A172 (cell line): ENCODE measurements around the gene ACTRT2. TPM values are rescaled to one million over a fixed set of nuclear protein-coding genes. Genes with fewer than 3 reads are reported as not detected.

Experiments used
- DNase-seq: peaks from one replicate; pipeline ENCODE4 v3.0.0-alpha.2; 2015; ENCODE audit warnings: low spot score
- total RNA-seq: library from RNA; depleted of rRNA; stranded (reverse); fragments of >200 nt; shearing (Covaris generic); gene quantifications from 2 replicates; pipeline ENCODE4 v1.2.3, GENCODE V29; 2014

The ACTRT2 gene
- total RNA-seq, 1 experiment from 2014 or later, result not detected

DNA sequence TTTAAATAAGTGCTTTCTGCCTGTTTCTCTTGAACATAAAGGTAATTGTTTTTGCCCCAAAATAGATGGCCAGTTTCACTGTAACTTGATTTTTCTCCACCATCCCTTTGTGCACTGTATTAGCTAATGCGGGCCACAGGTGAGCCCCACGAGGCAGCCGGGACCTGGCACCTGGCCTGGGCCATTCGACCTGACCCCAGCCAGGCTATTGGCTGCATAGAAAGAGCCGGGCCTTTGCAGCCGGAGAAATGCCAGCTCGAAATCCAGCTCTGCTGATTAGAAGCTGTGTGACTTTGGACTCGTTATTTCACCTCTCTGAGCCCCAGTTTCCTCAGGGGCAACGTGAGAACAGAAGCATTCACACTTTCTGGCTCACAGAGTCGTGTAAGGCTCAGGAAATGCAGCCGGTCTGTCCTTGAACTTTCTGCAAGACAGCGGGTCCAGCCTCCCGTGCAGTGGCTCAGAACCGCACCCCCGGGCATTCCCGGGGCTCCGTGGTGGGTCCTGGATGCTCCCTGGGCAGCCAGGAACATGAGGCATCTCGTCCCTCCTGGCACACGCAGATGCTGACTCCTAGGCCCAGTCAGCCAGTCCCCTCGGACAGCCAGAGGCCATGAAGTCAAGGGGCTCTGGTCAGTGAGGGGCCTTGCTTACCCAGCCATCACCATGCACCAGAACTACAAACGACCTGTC is 37.4 kb upstream of the ACTRT2 start:
- no peak for DNase-seq

DNA sequence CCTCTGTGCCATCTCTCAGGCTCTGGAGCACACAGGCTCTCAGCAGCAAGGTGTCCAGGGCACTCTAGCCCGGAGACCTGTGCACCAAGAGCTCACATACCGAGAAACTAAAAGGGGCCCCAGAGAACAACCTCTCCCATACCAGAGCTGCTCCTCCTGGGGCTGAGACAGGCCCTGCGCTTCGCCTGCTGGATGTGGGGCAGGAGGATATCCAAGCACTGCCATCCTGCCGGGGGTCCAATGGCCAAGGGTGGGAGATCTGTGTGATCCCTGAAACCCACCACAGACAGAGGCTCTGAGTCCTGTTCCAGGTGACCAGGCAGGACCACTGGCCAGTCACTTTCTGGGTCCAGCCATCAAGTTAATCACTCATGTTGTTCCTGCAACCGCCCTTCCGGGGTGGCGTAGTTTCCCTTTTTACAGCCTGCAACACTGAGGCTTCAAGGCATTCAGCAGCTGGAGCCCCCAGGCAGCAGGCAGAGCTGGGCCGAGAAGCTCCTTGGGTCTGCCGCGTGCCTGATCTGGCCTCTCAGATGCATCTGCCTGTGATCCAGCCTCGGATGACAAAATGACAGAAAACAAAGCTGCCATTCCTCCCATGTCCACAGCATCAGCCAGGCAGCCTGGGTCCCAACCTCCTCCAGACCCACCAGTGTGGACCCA is 36.7 kb upstream of the ACTRT2 start:
- no peak for DNase-seq

DNA sequence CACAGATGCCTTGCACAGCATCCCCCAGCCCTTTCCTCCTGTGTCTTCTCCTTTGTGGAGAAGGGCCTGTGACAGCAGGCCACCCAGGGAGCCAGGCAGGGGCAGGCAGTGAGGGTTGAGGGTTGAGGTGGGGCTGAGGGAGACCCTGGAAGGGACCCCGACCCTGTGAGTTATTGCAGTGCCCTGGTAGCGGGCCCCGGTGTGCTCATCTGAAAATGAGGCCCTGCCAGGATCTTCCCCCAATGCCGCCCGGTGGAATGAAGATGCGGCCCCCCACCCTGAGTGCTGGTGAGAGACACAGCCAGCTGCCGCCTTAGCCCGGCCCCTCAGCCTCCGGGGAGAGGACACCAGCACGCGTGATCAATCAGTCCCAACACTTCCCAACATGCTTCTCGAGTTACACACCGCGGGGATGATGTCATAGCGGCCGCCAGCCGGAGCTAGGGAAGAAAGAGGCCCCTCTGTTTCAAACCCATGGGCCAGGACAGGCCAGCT is 36.2 kb upstream of the ACTRT2 start:
- DNase-seq, result no peak

DNA sequence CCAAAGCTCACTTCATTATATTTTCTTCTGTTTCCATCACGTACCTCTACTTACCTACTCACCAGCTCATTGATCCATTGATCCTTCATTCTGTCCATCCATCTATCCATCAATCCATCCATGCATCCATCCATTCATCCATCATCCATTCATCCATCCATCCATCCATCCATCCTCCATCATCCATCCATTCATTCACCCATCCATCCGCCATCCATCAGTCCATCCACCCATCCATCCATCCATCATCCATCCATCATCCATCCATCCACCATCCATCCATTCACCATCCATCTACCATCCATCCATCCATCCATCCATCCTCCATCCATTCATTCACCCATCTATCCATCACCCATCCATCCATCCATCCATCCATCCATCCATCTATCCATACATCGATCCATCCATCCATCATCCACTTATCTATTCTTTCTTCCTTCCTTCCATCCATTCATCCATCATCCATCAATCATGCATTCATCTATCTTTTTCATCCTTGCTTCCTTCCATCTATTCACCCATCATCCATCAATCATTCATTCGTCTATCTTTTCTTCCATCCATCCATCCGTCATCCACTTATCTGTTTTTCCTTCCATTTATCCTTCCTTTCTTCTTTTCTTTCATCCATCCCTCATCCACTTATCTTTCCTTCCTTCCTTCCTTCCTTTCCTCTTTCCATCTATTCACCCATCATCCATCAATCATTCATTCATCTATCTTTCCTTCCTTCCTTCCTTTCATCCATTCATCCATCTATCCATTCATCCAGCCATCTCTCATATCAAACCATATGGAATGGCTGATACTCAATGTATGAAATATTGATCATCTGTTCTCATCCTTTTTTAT is 35.3 kb upstream of the ACTRT2 start:
- no peak for DNase-seq

DNA sequence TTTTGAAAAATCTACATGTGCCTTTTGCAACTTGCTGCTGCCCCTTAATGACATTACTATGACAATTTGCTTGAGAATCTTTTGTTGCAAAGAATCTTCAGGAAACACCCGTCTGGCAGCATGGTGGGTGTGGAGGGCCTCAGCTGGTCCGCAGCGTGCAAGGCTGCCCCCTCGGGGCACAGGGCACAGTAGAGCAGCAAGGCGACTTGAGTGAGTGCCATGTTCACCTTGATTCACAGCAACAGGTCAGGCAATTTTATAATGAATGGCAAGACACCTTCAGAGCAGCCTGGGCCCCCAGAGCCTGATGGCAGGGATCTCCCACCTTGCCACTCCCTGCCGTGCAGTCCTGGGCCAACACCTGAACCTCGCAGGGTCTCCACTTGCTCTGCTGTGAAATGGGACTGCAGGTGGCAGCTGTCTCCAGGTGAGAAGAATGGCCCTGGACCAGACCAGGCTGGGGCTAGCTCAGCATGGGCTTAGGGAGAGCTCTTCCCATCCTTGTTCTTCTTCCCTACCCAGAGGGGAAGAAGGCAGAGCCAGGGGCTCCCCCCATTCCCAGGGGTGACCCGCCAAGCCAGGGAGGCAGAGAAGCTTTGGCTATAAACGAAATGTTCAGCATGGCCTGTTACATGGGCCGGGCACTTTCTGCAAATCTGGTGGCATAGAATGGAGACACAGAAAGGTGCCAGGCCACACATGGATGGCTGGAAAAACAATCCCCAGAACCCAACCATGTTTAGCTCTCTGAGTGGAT is 34.5 kb upstream of the ACTRT2 start:
- no peak for DNase-seq

DNA sequence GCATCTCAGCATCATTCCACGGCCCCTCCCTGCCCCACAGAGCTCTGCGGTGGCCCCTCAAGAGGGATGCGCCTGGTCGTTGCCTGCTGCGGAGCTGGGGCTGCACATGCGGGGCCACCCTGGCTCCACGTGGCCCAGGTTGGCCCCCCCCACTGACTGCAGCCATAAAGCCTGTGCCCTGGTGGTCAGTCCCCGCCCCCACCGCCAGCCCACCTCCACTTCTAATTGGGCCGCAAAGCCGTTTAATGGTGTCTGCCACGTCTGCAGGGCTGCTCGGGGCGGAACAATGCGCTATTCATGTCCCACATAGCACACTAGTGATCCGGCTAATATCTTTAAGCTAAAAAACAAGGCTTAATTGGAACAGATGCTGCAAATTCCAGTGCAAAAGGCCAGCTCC is 33.5 kb upstream of the ACTRT2 start:
- no peak for DNase-seq

DNA sequence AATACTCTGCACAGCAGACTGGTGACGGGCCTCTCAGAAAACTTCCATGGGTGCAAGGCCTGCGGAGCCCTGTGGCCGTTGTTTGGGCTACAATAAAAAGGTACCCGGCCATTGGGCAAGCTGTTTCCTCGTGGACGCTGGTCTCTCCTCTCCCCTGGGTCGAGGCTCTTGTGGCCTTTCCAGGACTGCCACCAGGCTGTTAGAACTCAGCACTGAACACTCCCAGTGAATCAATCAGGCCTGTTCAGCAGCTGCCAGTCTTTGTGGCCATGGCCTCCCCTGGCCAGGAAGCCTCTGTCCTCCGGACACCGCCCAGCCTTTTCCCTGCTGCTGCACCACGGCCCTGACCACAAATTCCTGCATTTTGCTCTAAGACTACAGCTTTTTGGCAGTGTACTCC is 33.0 kb upstream of the ACTRT2 start:
- DNase-seq, result no peak

DNA sequence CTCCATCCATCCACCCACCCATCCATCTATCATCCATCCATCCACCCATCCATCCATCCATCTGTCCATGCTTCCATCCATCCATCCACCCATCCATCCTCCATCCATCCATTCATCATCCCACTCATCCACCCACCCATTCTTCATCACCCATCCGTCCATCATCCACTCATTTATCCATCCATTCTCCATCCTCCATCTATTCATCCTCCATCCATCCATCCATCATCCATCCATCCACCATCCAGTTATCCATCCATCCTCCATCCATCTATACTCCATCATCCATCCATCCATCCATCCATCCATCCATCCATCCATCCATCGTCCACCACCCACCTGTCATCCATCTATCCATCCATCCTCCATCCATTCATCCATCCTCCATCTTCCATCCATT is 32.1 kb upstream of the ACTRT2 start:
- DNase-seq, result no peak

DNA sequence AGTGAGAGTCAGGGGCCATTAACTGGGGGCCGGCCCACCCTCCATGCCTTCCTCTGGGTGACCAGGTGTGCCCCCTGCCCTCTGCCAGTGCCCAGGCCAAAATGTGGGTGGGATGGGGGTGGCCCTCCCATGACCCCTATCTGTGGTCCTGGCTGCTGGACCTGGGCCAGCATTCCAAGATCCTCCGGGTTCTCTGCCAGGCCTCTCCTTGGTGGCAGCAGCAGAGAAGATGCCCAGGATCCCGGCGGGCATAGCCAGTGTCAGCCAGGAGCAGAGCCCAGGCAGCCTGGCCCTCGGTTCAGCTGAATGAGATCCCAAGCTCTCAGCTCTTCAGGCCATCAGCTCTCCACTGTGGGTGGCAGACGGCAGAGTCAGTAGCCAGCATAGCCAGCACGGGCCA is 31.3 kb upstream of the ACTRT2 start:
- DNase-seq, result no peak

DNA sequence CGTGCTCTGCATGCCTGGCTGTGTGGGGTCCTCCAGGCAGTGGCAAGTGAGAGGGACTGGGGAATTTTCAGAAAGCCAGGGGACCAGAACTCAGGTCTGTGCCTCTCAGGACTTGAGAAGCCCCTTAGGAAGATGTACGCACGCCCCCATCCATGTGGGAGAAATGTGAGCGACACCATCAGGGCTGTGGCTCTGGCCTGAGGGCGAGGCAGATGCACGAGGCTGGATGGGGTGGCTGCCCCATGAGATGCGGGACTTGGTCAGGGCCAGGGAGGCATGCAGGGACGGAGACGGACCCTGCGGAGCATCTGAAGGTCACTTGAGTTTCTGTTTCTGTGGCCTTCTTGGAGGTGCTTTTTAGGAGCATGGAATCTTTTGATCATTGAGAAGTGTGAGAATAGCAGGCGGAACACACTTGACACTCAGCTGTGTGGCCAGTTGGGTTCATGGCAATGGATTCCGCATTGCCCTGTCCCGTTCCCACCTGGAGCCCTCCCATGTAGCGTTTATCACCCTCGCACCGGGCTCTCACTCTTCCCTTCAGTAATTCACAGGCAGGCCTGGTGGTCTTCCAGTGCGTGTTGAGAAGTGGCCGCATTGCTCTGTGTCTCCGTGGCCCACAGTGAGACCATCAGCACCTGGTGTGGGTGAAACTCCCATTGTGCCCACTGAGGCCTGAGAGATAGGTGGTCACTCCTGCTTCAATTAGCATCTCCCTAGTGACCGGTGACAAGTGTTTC is 30.7 kb upstream of the ACTRT2 start:
- DNase-seq, result no peak

DNA sequence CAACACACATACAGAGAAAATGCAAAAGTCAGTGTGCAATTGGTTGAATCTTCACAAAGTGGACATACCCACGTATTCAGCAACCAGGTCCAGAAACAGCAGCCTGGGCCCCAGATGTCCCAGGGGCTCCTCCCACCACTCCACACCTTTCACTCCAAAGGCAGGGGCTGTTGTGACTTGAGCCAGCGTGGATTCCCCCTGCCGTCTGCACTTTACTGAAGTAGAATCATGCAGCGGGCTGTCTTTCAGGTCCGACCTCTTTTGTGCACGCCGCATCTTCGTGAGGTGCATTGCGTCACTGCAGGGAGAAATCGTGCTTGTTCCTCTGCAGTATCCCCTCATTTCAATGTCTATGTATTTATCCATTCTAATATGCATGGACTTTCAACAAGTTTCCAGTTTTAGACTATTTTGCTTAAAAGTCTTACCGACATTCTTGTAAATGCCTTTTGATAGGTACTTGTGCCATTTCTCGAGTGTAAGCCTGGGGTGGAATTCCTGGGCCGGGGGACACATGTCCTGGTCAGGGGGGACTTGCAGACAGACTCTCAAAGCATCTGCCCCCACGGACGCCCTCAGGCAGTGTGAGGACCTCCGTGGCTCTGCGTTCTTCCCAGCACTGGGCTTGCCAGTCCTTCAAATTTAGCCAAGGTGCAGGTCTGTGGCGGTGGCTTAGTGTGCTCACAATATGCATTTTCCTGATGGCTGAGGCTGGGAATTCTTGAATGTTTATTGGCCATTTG is 29.3 kb upstream of the ACTRT2 start:
- no peak for DNase-seq

DNA sequence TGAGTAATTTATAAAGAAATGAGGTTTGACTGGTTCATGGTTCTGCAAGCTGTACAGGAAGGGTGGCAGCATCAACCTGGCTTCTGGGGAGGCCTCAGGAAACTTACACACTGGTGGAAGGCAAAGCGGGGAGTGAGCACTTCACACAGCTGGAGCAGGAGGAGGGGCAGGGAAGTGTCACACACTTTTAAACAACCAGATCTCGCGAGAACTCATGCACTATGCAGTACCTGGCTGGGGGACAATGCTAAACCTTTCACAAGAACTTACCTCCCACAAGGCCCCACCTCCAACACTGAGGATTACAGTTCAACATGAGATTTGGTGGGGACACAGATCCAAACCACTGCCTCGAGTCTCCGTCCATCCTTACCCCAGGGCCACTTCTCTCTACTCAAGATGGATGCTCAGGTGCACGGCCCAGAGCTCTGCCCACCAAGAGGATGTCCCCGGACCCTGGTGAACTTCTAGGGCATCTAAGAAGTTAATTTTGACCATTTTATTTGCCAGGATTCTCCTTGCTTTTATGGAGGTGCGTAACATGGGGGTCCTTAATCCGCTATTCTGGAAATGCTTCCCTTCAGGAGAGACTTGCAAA is 22.7 kb upstream of the ACTRT2 start:
- no peak for DNase-seq

DNA sequence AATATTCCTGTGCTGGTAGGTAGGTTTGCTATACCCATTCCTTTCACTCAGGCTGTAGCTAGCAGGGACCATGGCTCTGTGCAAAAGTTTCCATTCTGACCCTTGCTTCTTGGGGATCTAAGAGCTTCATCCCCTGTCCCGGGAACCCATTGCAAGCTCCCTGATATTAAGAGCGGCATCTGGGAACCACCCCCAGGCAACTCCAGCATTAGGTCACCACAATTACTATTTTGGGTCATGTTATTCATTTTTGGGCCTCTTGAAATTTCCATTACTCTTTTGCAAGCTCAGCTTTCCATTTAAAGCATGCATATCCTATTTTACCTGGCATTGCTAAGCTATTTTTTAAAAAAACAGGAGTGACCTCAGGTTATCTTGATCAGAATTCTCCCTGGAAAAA is 22.1 kb upstream of the ACTRT2 start:
- no peak for DNase-seq

DNA sequence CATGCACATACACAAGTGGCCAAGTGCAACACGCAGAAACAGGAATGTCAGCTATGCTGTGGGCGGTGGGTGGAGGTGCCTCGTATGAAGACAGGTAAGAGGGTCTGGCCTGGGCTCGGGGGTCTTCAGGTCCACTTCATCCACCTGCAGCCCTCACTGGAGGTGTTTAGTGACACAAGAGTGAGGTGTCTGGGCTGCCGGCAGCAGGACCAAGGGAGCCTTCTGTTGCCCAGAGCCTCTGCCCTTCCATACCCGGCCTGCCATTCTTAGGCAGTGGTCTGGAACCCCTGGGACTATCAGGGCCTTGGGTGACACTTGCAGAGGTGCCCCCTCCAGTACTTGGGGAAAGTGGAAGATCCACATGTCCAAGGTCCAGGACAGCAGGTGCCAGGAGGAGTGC is 21.7 kb upstream of the ACTRT2 start:
- no peak for DNase-seq

DNA sequence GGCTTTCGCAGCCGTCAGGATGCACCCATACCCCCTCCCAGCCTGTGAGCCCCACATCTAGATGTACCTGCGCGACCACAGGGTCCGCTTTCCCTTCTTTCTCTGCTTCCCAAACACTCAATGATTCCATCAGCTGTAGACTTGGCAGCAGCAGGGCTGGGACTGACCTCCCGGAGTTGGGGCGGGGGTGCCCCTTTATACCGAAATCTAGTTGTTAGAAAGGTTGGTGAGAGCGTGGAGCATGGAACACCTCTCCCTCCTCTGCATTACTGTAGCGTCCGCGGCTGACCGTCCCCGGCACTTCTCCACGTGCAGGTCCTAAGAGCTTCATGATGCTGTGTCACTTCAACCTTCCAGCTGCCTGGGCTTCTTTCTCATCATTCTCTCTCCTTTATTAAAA is 21.1 kb upstream of the ACTRT2 start:
- no peak for DNase-seq

DNA sequence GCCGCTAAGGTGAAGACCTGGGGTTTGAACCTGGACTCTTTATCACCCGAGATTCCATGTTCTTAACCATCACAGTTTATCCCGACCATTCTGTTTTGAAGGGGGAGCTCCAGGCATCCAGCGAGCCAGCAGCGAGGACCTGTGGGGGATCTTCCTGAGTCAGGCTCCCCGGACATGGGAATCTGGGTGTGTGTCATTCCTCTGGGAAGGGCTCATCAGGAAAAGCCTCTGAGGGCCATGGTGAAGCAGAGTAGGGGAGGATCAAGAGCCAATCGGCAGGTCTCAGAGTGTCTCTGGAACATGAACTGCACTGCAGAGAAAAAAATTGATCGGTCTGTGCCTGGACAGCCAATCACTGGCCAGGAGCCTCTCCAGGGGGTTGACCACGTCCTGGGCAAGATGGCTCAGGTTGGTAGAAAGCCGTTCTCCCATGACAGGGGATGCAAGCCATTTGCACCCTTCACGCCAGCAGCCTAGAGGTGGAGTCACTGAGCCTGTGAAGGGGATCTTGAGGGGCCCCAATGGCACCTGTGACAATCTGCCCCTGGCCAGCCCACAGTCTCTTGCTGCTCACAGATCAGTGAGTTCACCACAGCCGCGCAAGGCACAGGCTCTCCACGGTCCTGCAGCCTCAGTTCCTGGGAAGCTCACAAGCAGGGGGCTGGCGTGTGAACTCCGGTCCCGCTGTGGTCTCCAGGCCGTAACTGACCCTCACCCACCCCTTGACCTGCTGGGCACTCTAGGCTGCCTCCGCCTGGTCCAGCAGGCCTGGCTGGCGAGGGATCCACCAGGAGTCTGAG is 20.4 kb upstream of the ACTRT2 start:
- no peak for DNase-seq

DNA sequence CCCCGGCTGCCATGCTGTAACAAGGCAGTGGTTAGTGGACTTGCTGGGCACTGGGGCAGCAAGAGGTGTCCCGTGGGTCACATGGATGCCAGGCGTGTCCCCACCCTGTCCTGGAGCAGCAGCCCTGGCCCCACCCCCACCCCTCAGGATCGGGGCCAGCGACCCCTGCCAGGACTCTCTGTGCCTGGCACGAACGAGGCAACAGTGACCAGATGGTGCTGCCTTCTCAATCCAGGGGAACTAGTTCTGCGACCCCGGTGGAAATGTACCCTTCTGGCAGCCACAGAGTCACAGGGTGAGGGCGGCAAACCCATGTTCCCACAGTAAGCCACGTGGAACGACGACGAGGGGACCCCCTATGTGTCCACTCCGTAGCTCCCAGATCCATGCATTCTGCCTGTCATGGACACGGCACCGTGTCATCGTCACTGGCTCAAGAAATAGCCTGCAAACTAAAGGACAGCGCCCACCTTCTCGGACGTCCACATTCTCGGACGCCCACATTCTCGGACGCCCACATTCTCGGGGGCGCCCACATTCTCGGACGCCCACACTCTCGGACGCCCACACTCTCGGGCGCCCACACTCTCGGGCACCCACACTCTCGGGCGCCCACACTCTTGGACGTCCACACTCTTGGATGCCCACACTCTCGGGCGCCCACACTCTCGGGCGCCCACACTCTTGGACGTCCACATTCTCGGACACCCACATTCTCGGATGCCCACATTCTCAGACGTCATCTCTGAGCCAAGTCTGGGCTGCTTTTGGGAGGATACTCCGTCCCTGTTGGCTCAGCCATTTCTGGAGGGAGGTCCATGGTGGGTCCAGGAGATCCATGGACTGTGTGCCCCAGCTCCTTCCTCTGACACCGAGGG is 19.6 kb upstream of the ACTRT2 start:
- no peak for DNase-seq

DNA sequence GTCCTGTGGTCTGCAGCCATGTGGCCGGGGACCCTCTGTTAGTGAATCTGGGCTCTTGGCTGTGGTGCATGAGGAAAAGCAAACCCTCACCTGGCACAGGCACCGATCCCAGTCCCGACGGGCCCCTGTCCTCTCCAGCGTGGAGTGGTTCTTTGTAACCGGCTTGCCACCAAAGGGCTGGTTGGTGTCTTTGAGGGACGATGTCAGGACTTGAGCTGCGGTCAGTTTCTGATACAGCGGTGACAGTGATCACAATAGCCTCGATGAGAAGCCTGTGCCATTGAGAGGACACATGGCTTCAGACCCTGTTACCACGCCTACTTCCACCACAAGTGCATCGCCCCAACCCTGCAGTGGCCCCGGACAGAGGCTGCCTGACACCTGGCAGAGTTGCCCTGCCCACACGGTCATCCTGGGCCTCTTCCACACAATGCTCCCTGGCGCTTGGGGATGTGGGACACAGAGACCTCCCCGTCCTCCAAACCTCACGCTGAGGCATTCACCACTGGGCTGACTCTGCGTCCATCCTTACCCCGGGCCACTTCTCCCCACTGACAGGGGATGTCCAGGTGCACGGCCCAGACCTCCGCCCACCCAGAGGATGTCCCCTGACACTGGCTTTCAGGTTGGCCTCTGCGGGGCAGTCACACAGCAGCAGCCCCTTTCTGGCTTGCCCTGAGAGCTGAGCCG is 18.8 kb upstream of the ACTRT2 start:
- no peak for DNase-seq
